Endothelial cell of umbilical vein (primary cell): Measurements from ENCODE around the gene CRB1.

Source experiments
- CTCF ChIP-seq, 2 donors: IDR thresholded peaks; 1 replicate in 1 of 2; 2 replicates in 1 of 2; pipeline ENCODE4 v1.5.1; 2011; ENCODE audit warnings: low read length in 2 of 2, mild to moderate bottlenecking in 2 of 2, moderate library complexity in 2 of 2, control low read depth in 1 of 2, inconsistent platforms in 1 of 2, low read depth in 1 of 2; ENCODE audit not compliant: insufficient read depth in 1 of 2; ENCODE audit errors: extremely low read depth in 1 of 2
- POLR2A ChIP-seq: IDR thresholded peaks from 2 replicates; pipeline ENCODE4 v1.6.1; 2012; ENCODE audit warnings: low read depth, mild to moderate bottlenecking, control low read depth, low read length
- POLR2AphosphoS5 ChIP-seq: IDR thresholded peaks from 2 replicates; pipeline ENCODE4 v1.6.1; 2012; ENCODE audit warnings: low read depth, mild to moderate bottlenecking, control low read depth, low read length, moderate library complexity; ENCODE audit not compliant: insufficient read depth

GRCh38 chr1:197451381-197451780 is 183.3 kb downstream of the CRB1 start:
- TF ChIP-seq POLR2A (no peak), CTCF (IDR thresholded peaks at IDR 0.05; ENCODE audit: extremely low read depth in 1 of 2, insufficient read depth in 1 of 2, low read depth in 1 of 2, low read length in 2 of 2) (no peak), POLR2AphosphoS5 (no peak)
